Measurements from ENCODE around the gene MEX3D.

MEX3D gene

DNA sequence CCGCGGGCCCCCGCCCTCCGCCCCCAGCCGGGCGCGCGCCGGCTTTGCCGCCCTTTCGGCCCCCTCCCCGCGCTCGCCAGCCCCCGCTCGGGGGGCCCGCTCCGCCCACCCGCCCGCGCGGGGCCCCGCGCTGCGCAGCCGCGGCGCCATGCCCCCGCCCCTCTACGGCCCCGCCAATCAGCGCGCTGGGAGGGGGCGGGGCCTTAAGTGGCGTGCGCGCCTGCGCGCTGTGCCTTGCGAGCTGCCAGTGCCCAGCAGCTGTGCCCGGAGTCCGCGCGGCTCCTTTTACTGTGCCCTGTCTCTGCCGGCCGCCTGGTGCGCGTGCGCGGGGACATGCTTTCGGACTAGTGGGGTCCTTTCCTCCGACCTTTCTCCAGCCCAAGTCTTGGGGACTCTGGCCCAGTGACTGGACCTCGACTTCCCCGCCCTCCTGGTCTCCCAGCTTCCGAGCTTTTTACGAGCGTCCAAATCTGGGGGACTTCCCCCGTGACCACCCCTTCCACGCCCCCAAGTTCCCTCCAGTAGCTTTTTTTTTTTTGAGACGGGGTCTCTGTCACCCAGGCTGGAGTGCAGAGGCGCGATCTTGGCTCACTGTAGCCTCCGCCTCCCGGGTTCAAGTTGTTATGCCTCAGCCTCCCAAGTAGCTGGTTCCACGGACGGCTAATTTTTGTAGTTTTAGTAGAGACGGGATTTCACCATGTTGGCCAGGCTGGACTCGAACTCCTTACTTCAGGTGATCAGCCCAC, 24.8 kb upstream of the MEX3D start, which contains the start of gene MBD3:
Gene MBD3 (minus strand): TSS at position 111 of the 746 bp plus-strand sequence. CDS start 234 bp downstream, outside the sequence.
- DNase-seq, result peak; percentile 98

DNA sequence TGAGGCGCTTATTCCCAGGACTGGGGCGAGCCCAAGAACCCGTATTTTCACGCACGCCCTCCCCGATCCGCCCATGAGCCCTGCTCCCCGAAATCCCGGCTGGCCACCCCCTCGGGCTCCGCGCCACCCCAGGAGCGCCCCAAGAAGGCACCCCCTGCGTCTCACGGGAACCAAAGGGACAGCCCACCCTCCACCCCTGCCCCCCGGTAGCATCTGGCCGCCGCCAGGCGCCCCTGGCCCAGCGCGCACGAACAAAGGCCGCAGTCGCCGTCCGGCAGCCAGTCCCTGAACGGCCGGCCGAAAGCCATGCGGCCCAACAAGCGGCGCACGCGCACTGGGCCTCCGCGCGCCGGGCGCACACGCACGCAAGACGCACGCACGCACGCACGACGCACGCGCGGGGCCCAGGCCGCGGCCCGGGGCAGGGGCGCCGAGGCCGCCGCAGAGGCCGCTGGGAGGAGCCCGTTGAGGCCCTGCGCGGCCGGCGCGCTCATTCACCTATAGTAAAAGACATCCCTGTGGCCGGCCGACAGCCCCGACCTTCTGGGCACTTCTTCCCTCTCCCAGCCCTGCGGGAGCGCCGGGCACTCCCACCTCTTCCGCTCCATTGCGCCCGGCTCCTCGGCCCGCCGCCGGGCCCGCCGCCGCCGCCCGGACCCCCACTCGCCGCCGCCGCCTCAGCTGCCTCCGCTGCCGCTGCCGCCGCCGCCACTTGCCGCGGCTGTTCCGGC, 24.1 kb upstream of the MEX3D start:
- DNase-seq, result peak; percentile 95

DNA sequence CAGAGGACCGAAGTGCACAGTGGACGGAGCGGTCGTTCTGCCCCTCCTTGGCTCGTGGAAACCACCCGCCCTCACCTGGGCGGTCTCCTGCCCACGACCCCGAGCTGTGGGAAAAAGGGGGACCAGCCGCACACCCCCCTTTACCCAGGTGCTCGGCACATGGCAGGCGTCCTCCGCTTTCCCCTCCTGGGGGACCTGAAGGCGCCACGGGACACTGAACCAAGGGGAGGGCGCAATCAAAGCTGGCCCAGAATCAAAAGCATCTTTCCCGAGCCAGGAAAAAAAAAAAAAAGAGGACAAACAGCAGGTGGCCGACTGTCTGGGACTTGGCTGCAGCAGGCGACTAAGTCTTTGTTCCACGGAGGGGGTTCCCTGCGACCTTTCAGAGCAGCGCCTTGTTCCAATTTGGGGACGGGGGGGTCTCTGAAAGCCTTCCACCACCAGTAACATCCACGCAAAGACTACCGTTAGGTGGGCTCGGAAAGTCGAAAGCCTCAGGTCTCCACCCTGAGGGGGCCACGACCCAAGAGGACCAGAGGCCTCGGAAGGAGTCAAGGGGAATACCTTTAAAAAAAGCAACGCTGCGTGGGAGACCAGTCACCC, 23.4 kb upstream of the MEX3D start:
- DNase-seq, result no peak

DNA sequence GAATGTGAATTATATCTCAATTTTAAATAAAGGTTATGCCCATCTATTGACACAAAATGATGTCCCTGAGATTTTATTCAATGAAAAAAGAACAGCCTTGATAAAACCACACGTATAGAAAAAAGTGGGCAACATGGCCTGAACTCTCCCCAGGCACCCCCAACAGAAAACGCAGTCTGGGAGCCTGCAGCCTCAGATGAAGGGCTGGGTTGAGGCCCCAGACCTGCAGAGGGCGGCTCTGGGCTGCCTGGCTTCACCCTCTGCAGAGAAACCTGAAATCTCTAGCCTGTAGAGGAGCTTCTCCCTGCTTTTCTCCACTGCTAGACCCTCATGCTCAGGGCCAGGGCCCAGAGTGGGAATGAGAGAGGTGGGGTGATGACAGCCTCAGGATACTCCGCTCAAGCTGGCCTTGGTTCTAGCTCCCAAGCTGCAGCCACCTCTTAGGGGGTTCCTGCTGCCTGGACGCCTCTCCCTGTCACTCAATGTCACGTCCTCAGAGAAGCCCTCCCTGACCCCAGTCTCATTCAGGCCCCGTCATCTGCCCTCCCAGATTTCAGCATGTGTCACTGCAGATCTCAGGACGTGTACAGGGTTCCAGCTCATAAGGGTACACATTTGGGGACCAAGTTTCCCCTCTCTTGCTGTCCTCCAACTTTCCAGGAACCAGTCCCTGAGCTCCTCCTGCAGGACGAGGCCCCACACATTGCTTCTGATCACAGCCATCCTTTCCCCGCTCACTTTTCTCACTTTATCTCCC, 22.7 kb upstream of the MEX3D start:
- peak; percentile 83 for DNase-seq

DNA sequence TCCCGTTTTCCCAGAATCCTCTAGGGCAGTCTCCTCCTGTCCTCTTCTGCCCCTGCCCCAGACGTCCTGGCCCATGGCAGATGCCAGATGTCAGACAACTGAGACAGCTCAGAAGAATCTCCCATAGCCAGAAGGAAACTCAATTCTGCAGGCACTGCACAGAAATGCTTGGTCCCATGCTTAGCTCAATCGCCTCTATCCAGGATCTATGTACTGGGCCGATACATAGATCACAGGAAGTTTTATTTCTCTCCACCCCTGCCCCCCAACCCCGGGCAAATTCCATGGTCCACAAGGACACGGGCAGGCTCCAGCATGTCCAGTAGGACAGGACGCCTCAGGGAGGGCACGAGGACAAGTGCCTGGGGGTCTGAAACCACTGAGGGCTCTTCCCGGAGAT, 19.7 kb upstream of the MEX3D start:
- no peak for DNase-seq

DNA sequence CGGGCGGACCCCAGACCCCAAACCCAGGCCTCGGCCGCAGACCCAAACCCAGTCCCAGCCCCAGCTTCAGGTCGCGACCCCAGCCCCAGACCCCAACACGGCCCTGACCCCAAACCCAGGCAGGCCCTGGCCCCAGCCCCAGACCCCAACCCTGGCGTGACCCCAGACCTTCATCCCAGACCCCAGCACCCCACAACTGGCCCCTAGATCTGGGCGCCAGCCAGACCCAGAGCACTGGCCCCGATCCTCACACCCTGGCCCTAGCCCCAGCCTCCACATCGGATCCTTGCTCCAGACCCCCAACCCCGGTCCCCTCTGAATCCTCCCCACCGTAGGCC, 17.1 kb upstream of the MEX3D start:
- no peak for DNase-seq

DNA sequence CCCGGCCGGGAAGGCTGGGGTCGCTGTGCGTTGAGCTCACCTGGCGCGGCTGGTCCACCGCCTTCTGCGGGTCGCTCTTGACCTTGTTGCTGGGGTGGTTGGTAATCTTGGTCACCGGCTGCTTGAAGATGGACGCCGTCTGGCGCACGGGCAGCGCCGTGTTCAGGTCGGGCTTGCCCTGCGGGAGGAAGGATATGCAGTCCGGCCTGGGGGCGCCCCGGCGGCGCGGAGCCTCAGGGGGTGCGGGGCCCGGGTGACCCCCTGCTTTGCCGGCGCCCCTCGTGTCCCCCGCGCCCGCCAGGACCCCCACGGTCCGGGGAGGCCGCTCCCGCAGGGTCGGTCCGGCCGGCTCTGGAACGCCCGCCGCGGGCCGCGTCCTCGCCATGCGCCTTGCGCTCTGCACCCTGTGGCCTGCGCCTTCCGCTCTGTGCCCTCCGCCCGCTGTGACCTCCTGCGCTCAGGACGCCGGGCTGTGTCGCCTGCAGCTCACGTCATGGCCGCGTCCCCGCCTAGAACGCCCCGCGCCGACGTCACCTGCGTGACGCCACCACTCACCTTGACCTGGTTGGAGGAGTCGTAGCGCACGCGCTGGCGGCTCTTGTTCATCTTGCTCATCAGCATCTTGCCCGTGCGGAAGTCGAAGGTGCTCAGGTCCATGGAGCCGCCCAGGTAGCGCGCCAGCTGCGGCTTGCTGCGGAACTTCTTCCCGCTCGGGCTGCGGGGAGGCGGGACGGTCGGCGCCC, 16.5 kb upstream of the MEX3D start:
- no peak for DNase-seq

DNA sequence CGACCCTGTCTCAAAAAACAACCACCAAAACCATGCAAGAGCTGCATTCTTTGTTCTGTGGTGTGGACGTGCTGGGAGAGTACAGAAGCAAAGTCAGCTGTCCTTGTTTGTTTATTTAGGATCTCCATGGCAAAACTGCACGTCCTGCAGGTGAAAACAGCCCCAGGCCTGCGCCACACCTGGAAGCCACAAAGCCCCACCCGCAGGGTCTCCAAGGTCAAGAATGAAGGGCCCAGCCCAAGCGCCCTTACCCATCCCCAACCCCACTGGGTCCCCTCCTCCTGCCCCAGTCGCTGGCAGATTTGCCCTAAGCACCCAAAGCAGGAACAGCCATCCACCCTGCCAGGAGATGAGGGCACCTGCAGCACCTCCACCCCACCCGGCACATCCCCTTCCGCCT, 14.1 kb upstream of the MEX3D start:
- no peak for DNase-seq

DNA sequence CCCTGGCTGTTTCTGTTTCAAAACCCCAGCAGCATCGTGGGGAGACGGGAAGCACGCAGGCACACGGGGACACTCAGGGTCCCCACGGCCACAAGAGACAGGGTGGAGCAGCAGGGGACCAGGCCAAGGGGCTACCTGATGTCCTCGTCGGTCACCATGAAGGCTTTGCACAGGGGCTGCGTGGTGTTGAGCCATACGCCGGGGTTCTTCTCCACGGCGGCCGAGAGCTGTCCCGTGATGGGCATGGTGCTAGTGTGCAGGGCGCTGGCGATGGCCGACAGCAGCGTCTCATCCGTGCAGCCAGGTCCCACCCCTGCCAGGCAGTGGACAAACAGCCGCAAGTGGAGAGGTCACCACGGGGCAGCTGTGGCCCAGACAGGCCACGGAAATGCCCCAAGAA, 12.8 kb upstream of the MEX3D start:
- no peak for DNase-seq

DNA sequence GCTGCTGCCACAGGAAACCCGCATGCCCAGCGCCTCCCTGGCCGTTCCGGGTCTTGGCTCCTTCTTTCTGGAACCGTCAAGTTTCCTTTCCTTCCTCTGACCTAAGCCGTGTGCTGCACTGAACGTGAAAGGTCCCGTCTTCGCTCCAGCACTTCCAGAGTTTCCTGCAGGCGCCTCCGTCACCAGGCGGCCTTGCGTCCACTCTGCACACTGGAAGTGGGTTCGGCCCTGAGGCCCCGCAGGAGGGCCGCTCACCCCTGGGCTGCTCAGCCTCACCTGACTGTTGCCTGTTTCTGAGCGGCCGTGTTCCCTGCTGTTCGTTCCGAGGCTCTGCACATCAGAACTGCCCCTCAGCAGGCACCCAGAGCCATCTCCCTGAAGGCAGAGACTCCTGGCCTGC, 12.3 kb upstream of the MEX3D start:
- no peak for DNase-seq

DNA sequence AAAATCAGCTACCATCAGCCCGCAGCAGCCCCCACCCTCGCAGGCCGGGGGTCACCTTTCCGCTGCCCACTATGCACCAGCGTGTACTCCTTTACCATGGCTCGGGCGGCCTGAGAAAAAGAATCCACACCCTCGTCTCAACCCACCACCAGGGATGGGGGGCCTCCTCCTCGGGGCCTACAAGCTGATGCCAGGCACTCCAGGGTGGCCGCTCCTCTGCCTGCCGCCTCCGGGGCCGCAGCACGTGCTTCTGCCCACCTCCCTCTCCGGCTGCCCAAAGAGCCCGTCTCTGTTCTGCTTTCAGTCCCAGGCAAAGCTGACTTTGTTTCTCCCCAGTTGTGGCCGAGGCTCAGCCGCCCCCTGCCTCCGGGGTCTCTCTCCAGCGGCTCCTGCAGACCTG, 11.1 kb upstream of the MEX3D start:
- no peak for DNase-seq

DNA sequence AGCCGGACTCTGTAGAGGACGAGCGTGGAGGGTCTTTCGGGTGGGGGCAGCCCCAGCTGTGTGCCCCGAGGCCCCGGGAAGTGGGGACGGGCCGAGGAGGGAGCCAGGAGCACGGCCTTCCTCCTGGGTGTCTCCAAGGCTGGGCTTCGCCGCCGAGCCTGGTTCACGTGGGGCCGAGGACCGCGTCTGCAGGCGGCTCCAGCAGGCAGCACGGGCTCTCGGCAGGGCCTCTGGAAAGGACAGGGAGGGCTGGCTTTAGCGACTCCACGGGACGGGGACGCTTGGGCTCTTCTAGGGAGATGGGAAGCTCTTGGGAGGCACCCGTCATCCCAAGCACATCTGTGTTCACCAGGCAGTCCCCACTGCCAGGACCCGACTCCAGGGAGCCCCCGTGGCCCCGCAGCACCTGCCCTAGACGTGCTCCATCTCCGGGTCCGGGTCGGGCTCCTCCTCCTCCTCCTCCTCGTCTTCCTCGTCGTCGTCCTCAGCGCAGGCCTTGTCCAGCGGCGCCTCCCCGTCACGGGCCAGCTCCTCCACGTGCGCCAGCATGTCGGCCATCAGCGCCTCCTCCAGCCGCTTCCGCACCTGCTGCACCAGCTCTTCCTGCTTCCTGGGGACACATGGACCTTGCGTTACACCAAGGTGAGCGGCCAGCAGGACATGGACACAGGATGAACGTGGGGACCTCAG, 9.9 kb upstream of the MEX3D start:
- no peak for DNase-seq

DNA sequence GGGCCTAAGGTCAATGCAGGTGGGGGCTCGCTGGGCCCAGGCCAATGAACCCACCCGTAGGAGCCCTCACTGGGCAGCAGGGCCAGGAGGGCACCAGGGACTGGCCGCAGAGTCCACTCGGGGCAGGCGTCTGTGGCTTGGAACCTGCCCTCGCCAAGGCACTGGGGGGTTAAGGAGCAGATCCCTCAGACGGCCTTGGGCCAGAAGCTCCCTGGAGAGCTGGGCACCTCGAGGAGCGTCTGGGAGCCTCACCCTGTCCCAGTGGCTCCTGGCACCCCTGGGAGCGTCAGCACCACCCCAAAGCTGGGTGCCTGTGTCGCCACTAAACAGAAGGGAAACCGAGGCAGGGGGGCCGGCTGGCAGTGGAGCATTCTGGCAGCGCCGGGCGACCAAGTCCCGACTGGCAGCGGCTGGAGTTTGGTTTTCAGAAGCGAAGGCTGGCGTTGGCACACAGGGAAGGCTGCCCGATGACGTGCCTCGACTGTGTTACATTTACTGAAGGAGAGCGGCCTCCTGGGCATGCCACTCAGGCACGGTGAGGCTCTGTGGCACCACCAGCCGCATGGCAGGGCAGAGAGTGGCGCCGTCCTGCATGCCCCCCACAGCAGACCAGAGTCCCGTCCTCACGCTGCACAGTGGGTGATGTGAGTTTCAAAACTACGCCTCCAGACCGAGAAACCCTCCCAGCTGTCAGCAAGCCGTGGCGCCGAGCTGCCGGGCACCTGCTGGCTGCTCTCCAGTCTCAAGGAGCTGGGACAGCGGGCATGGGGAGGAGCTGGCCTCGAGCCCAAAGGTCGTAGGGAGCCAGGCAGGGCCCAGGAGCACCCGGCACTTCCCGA, 9.2 kb upstream of the MEX3D start:
- DNase-seq, result no peak

DNA sequence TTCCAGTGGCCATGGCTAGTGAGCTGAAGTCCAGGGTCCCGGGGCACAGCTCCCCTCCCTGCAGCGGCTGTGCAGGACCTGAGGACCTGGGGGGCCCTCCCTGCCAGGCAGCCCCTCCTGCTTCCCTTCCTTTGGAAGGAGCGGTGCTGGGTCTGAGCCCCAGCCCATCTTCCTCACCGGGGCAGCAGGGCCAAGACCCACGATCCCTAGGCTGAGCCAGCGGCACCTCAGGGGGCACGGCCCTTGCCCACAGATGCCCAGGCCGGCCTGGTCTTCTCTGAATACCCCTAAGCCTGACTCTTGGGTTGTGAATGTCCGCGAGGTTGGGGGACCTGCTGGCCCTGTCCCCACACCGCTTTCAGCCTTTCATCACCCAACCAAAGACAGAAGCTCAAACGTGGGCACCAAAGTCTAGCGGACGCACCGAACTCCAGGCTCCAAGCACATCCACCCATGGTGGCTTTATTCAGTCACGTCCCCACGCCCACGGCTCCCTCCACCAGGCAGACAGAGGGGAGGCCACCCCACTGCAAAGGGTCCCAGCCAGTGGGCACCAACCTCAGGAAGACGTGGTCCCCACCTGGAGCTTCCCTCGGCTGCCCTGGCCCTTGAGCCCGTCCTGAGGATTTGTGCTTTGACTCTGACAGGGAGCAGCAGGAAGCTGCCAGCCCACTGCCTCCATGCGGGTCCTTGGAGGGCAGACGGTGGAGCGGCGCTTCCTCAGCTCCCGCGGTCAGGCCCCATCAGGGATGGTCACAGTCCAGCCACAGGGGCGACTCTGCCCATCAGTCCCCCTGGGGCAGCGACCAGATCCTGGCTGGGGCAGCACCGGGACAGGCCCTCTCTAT, 8.3 kb upstream of the MEX3D start:
- DNase-seq, result no peak

DNA sequence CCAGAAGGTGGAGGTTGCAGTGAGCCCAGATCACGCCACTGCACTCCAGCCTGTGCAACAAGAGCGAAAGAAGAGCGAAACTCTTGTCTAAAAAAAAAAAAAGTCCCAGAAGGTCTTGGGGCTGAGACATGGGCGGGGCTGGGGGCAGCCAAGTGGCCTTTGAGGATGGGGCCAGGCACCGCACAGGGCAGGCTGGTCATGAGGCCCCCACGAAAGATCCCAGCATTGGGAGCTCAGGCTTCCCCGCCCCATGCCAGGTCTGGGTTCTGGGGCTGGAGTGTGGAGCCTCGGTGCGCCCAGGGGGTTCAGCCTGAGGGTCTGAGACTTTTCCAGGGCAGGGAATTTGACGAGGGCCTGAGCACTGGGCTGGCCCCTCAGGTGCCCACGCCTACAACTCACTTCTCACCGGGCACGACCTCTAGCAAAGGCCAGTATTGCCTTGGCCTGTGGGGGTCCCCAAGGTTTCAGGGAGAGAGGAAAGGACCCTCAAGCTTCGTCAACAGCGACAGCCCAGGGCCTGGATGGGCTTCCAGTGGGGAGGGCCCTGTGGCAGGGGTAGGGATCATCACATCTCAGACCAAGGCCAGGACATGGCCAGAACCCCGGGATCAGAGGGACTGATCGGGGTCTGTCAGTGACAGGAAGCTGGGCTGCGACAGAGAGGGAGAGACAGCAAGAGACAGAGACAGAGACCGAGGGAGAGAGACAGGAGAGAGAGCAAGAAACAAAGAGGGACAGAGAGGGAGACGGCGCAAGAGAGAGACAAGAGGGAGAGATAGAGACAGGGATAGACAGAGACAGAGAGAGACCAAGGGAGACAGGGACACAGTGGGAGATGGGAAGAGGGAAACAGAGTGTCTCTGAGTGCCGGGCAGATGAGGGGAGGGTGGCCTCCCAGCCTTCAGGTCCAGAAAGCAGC, 7.5 kb upstream of the MEX3D start:
- no peak for DNase-seq

DNA sequence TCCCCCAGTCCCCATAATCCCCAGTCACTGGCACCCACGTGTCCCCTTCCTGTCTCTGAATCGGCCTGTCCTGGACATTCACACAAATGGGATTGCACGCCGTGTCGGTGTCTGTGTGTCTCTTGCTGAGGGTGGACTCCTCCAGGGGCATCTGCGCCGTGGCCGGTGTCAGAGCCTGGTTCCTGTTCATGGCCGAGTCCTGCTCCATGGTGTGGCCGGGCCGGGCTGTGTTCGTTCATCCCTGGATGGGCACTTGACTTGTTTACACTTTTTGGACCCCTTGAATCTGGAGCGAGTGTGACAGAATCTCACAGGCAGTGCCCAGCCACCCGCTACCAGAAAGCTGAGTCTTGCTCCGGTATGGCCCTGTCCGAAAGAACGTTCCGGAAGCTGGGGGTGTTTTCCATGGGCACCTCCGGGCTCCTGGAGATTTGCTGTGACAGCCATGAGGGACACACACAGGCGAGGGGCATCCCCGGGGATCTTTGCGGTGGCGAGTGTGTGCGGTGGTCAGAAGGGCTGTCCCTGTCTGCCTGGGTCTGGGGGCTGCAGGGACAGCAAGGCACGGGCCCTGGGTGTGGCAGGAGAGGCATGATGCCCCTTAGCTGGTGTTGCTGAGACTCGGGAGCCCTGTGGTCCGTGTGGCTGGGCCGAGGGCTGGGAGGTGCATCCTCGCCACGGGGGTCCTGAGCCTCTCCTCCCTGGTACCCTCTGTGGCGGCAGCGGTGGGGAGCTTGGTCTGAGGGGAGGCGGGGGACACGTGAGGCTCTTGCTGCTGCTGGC, 6.4 kb upstream of the MEX3D start:
- DNase-seq, result no peak

DNA sequence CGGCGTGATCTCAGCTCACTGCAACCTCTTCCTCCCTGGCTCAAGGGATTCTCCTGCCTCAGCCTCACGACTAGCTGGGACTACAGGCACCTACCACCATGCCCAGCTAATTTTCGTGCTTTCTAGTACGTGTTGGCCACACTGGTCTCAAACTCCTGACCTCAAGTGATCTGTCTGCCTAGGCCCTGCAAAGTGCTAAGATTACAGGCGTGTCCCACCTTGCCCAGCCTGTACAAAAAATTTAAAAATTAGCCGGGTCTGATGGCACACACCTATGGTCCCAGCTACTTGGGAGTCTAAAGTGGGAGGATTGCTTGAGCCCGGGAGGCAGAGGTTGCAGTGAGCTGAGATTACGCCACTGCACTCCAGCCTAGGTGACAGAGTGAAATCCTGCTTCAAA, 4.7 kb upstream of the MEX3D start:
- DNase-seq, result no peak

DNA sequence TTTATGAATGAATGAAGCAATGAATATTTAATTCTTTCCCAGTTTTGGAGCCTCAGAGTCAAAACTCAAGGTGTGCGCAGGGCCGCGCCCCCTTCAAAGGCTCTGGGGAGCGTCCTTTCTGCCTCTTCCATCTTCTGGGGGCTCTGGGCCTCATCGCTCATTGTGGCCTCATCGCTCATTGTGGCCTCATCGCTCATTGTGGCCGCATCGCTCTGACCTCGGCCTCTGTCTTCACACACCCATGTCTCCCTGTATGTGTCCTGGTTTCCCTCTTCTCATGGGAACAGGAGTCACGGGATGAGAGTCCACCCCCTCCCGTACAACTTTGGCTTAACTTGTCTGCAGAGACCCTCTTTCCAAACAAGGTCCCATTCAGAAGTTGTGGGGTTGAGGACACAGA, 3.2 kb upstream of the MEX3D start:
- DNase-seq, result no peak

Measured in hematopoietic multipotent progenitor cell treated with erythropoietin and hydrocortisone succinate and interleukin-3 and kit ligand, for 4 days (in vitro differentiated cells).